HT-29 (cell line): Measurements from ENCODE around the gene WDR27. TPM values are rescaled to one million over a fixed set of nuclear protein-coding genes. Genes with fewer than 3 reads are reported as not detected.
"Not testable (repeated sequence)": the region's sequence is repeated elsewhere in the genome, so short reads cannot be mapped to it uniquely, and the experiment has no call there.

Experiments used
- DNase-seq: peaks from one replicate; pipeline ENCODE4 v3.0.0-alpha.2; 2015; ENCODE audit warnings: low spot score
- total RNA-seq: library from RNA; depleted of rRNA; stranded (reverse); fragments of >200 nt; shearing (Covaris generic); gene quantifications from 2 replicates; pipeline ENCODE4 v1.2.3, GENCODE V29; 2014

The WDR27 gene
- total RNA-seq, 1 experiment from 2014 or later: 44.7 TPM

GRCh38 chr6:169487579-169488436 lies 214.0 kb downstream of the WDR27 start:
- DNase-seq: no peak

- DNase-seq: no peak
These were observed 221.9 kb downstream of the WDR27 start for GRCh38 chr6:169479783-169480495.

- DNase-seq: no peak
These were observed 227.5 kb downstream of the WDR27 start for GRCh38 chr6:169474362-169474761.

GRCh38 chr6:169473663-169474062 lies 228.2 kb downstream of the WDR27 start:
- DNase-seq: no peak

GRCh38 chr6:169472786-169473416 lies 228.9 kb downstream of the WDR27 start:
- DNase-seq: no peak

GRCh38 chr6:169470790-169471189 lies 231.0 kb downstream of the WDR27 start:
- DNase-seq: no peak

- DNase-seq: no peak
These were observed 232.8 kb downstream of the WDR27 start for GRCh38 chr6:169469028-169469427.

GRCh38 chr6:169467755-169468154 lies 234.1 kb downstream of the WDR27 start:
- DNase-seq: not testable (repeated sequence)

- not testable (repeated sequence) for DNase-seq
These were observed 235.6 kb downstream of the WDR27 start for GRCh38 chr6:169466256-169466655.

- no peak for DNase-seq
These were observed 244.1 kb downstream of the WDR27 start for GRCh38 chr6:169457762-169458161.

- no peak for DNase-seq
These were observed 245.0 kb downstream of the WDR27 start for GRCh38 chr6:169456840-169457239.

- DNase-seq: no peak
These were observed 246.4 kb downstream of the WDR27 start for GRCh38 chr6:169455470-169455869.

- DNase-seq: no peak
These were observed 247.0 kb downstream of the WDR27 start for GRCh38 chr6:169454872-169455204.

- no peak for DNase-seq
These were observed 247.5 kb downstream of the WDR27 start for GRCh38 chr6:169454204-169454871.

GRCh38 chr6:169452869-169453620 lies 248.8 kb downstream of the WDR27 start:
- DNase-seq: no peak

GRCh38 chr6:169452117-169452868 lies 249.5 kb downstream of the WDR27 start:
- DNase-seq: no peak

GRCh38 chr6:169451065-169451838 lies 250.6 kb downstream of the WDR27 start:
- DNase-seq: no peak

GRCh38 chr6:169450097-169450496 lies 251.7 kb downstream of the WDR27 start:
- DNase-seq: no peak

- DNase-seq: no peak
These were observed 252.6 kb downstream of the WDR27 start for GRCh38 chr6:169449221-169449620.
